HG03025 (cell line): ENCODE measurements around the gene RALA.
"Not testable (repeated sequence)": the region's sequence is repeated elsewhere in the genome, so short reads cannot be mapped to it uniquely, and the experiment has no call there.

ENCODE experiments used
- ATAC-seq: cut with Tn5 transposase; IDR thresholded peaks from one replicate; pipeline ENCODE4 v1.9.1; 2021; ENCODE audit warnings: mild to moderate bottlenecking, moderate library complexity; ENCODE audit not compliant: unreplicated experiment, low FRiP score

The RALA gene

GRCh38 chr7:39644170-39644569, 20.8 kb downstream of the RALA start:
- ATAC-seq = no peak

GRCh38 chr7:39645482-39646407, 22.4 kb downstream of the RALA start:
- ATAC-seq = no peak

GRCh38 chr7:39647816-39648215, 24.4 kb downstream of the RALA start:
- ATAC-seq = no peak

- no peak for ATAC-seq
These were observed 27.3 kb downstream of the RALA start for GRCh38 chr7:39650676-39651075.

- no peak for ATAC-seq
These were observed 27.9 kb downstream of the RALA start for GRCh38 chr7:39651265-39651664.

- ATAC-seq = no peak
These were observed 33.0 kb downstream of the RALA start for GRCh38 chr7:39656415-39656814.

- no peak for ATAC-seq
These were observed 36.1 kb downstream of the RALA start for GRCh38 chr7:39659356-39660013.

- ATAC-seq = no peak
These were observed 38.6 kb downstream of the RALA start for GRCh38 chr7:39661960-39662359.

- no peak for ATAC-seq
These were observed 39.9 kb downstream of the RALA start for GRCh38 chr7:39663263-39663662.

GRCh38 chr7:39664057-39664456, 40.7 kb downstream of the RALA start:
- no peak for ATAC-seq

GRCh38 chr7:39664585-39664984, 41.2 kb downstream of the RALA start:
- no peak for ATAC-seq

GRCh38 chr7:39666562-39666961, 43.2 kb downstream of the RALA start:
- no peak for ATAC-seq

- no peak for ATAC-seq
These were observed 44.1 kb downstream of the RALA start for GRCh38 chr7:39667341-39667923.

GRCh38 chr7:39668280-39668679, 44.9 kb downstream of the RALA start:
- ATAC-seq = not testable (repeated sequence)

- no peak for ATAC-seq
These were observed 46.7 kb downstream of the RALA start for GRCh38 chr7:39670052-39670451.

- no peak for ATAC-seq
These were observed 47.6 kb downstream of the RALA start for GRCh38 chr7:39670934-39671333.

GRCh38 chr7:39672176-39672575, 48.8 kb downstream of the RALA start:
- no peak for ATAC-seq

GRCh38 chr7:39673868-39674267, 50.5 kb downstream of the RALA start:
- ATAC-seq = no peak

GRCh38 chr7:39674406-39674805, 51.0 kb downstream of the RALA start:
- no peak for ATAC-seq

GRCh38 chr7:39676346-39676745, 53.0 kb downstream of the RALA start:
- ATAC-seq = no peak

GRCh38 chr7:39678930-39679709, 55.7 kb downstream of the RALA start:
- no peak for ATAC-seq
